Right kidney (tissue), 9 donors: ENCODE data around the gene POPDC2.
A peak's percentile ranks its signal among the peaks of the same experiment; 100 is the strongest.
"Not testable (repeated sequence)": the region's sequence is repeated elsewhere in the genome, so short reads cannot be mapped to it uniquely, and the experiment has no call there.

Source experiments
- DNase-seq: peaks from one replicate; pipeline ENCODE4 v3.0.0-alpha.2; 2016
- long read RNA-seq, 8 donors: transcript quantifications; one replicate each; lab custom pipeline, GENCODE V29; 2026

POPDC2 gene, protein sequence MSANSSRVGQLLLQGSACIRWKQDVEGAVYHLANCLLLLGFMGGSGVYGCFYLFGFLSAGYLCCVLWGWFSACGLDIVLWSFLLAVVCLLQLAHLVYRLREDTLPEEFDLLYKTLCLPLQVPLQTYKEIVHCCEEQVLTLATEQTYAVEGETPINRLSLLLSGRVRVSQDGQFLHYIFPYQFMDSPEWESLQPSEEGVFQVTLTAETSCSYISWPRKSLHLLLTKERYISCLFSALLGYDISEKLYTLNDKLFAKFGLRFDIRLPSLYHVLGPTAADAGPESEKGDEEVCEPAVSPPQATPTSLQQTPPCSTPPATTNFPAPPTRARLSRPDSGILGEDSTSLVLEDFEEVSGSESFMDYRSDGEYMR
- long read RNA-seq, donor 1, partial matches to known transcripts, result 0 of 22 reads
- long read RNA-seq, donor 1, other reads (novel, unspliced or antisense), result 21 of 22 reads
- long read RNA-seq, donor 2, partial matches to known transcripts, result 0 of 8 reads
- long read RNA-seq, donor 2, other reads (novel, unspliced or antisense), result 8 of 8 reads
- long read RNA-seq, donor 3, partial matches to known transcripts, result 0 of 1 reads
- long read RNA-seq, donor 3, other reads (novel, unspliced or antisense), result 0 of 1 reads
- long read RNA-seq, donor 4, result 0 reads
- long read RNA-seq, donor 5, result 0 reads
- long read RNA-seq, donor 6, result 0 reads
- long read RNA-seq, donor 7, partial matches to known transcripts, result 0 of 17 reads
- long read RNA-seq, donor 7, other reads (novel, unspliced or antisense), result 17 of 17 reads
- long read RNA-seq, donor 8, result 0 reads

DNA sequence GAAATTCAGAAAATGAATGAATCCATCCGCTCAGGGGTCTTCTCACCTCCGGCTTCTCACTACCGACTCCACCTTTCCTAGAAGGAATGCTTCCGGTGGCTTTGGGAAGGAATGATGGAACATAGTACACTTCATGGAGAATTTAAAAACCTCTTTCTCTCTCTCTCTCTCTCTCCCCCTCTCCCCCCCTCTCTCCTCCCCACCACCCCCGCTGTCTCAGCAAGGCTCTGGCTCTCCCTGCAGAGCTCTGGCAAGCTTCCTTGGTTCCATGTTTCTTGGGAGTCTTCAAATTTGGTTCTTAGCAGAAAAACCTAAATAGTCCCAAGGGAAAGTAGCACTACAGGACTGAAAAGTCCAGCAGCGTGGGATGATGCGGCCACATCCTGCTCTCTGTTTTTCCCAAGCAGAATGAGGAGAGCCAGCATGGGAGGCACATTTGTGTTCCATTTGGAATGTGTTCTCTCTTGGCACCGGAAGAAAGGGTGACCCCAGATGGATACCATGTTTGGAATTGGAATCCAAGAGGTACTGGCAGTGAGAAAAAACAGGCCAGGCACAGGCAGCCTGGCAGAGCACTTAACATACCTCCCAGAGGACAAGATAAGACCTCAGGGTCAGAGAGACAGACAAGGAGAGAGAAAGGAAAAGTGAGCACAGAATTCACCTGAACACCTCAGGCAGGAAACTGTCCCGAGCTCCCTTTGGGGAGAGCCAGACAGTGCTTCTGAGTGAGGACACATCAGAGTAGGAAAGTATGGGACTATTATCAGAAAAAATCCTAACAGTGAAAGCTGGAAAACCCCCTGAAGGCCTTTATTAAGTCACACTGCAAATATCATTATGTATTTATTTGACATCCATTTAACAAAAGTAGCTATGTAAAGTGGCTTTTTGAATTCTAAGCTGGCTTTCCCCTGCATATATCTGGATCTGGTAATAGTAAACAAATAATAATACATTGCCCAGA, at the start of gene POPDC2:
Gene POPDC2, minus strand, starts transcription at position 116 of the 967 bp plus-strand sequence. CDS start 166 bp downstream, outside the sequence.
- DNase-seq, result no peak

DNA sequence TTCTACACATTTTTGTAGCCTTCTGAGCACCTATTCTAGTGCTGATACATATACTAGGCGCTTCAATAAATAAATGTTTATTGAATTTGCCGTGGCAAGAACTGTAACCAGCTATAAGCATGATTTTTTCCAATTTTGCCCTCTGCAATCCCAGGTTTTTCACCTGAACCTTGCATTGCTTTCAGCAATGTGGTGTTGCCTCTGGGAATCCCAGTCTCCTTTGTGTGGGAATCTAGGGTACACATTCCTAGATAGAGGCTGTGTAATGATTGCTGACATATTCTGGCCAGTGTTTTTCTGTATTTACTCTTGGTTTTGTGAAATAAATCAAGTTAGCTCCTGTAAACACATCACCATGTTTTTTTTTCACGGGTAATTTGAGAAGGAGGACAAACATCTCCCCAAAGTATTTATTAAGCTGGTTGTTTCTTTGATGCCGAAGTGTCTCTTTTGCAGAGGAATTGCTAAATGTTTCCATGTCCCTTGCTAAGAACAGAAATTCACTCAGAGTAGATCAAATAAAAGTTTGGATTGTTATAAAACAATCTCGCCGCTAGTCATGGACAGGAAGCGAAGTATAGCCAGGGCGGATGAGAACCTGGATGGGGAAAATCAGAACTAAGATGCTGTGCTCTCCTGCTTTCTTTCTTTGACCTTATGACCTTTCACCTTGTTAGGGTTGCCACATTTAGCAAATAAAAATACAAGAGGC, 43.6 kb upstream of the POPDC2 start:
- DNase-seq, result peak; percentile 52

DNA sequence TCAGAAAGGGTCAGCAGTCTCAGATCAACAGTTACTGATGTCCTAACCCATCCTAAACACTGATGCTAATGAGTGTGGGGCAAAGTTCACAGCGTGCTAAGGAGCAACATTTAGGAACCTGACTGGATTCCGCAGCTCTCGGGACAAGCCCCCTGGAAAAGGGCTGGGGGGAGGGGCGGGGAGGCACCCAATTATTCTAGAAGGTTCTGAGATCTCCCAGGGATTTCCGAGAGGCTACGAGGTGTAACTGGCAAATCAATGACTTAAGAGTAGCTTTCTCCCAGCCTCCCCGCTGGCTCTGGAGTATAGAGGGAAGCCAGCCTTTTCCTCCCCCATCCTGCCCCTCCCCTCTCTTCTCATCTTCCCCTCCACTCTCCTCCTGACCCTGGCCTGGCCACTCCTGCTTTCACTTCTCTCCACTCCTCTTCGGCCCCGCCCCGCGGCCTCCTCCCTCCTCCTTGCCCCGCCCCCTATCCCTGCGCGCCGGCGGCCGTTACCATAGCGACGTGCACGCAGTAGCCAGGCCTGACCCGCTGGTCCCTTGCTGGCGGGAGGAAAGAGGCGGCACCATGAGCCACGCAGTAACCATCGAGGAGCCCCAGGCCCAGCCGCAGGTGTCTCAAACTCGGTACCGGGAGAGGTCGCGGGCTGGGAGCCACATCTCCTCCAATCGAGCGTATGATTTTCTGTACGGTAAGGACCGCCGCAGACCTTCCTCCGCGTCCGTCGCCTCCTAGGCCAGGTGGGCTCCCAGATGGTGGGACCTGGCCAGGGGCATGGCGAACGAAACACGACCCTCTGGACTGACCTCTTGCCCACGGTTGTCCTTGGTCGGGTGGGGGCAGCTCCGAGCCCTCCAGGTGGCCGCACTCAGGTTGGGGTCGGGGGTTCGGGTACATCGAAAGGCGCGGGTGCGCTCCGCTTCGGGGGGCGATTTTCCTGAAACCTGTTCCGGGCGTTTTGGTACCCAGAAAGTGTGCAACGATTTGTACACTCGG, 42.4 kb upstream of the POPDC2 start, which contains the start of gene CFAP91:
Gene CFAP91, plus strand, starts transcription at position 493 of the 998 bp plus-strand sequence. Its CDS starts 77 bp downstream, at position 570.
- DNase-seq, result peak; percentile 79

DNA sequence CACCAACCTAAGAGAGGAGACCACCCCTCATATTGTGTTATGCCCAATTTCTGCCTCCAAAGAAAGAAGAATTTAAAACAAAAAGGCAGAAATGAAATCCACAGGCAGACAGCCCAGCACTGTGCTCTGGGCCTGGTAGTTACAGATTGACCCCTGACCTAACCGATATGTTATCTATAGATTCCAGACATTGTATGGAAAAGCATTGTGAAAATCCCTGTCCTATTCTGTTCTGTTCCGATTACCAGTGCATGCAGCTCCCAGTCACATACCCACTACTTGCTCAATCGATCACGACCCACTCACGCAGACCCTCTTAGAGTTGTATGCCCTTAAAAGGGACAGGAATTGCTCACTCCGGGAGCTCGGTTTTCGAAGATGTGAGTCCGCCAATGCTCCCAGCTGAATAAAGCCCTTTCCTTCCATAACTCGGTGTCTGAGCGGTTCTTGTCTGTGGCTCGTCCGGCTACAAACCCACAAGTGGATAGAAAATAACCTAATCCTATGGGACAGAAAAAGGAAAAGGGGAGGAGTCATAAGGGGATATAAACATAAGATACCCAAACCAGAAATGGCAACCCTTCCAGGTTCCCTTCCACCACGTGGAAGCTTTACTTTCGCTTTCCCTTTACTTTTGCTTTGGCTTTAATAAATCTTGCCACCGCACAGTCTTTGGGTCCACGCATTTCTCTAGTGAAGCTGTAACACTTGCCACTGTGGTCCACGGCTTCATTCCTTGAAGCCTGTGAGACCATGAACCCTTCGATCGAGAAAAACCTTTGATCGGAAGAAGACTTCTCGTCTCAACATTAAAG, 40.7 kb upstream of the POPDC2 start:
- no peak for DNase-seq

DNA sequence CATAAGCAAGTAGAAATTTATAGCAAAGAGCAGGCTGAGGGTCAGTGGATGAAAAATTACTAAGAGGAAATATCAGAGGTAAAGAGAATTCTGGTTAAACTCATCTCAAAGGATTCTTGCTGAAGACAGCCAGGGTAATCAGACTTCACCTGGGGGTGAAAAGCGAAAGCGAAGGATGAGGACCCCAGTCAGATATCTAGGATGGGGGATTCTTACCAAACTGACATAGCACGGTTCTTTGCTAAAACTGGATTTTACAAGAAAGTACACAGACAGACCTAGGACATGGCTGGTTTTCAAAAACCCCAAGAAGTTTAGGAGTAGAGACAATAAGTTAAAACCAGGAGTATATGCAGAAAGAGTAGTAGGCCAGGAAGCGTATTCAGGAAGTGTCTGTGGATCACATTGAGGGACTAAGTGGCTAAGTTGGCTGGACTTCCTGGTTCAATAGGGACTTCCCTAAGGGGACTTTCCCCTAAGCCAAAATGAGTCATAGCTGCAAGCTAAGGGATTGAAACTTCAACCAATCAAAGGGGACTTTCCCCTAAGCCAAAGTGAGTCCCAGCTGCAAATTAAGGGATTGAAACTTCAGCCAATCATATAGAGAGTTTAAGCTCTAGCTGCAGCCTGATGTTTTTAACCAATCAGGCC, 40.0 kb upstream of the POPDC2 start:
- DNase-seq, result no peak

DNA sequence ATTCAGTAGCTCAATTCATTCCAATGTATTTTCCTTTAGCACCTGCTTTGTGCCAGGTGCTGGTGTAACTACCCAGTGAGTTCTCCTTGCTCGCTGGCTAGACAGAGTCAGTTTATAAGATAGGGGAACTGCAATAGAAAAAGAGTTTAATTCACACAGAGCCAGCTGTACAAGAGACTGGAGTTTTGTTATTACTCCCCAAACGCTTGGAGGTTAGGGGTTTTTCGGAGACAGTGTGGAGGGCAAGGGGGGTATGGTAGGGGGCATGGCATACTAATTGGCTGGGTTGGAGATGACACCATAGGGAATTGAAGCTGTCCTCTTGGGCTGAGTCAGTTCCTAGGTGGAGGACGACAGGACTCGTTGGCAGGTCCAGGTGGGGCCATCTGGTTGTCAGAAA, 37.0 kb upstream of the POPDC2 start:
- DNase-seq, result no peak

DNA sequence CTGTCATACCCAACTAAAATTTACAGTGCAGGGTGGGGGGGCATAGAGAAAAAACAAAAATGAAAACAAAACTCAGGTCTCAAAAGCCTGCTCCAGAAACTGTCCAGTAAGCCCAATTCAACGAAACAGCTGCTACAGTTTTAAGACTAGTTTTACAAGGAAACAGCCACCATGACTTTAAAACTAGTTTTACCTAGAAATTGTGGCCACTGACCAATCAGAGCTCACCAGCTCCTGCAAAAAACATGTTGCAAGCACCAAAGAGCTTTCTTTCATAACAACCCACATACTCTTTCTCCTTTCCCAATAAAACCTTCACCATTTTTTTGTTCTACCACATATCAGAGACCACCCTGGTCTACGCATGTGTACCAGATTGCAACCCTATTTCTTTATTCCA, 35.1 kb upstream of the POPDC2 start:
- DNase-seq, result no peak

DNA sequence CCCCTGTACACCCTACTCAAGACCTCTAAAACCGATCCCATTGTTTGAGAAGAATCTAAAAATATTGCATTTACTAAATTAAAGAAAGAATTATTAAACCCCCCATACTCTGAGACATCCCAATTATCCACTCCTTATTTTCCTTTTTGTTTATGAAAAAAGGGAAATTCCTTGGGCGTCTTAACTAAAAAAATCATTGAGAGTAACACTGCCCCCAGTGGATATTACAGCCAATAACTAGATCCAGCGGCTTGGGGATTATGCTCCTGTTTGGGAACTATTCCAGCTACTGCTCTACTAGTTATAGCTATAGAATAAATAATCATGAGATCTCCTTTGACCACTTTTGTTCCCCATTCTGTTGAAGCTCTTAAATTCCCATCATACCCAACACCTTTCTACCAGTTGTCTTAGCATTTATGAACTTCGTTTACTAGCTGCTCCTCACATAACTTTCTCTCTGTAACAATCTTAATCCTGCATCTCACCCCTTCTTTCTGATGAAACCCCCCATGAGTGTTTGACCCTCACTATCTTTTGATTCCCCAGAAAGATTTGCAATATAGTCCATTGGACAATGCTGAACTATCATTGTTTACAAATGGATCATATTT, 29.8 kb upstream of the POPDC2 start:
- no peak for DNase-seq

DNA sequence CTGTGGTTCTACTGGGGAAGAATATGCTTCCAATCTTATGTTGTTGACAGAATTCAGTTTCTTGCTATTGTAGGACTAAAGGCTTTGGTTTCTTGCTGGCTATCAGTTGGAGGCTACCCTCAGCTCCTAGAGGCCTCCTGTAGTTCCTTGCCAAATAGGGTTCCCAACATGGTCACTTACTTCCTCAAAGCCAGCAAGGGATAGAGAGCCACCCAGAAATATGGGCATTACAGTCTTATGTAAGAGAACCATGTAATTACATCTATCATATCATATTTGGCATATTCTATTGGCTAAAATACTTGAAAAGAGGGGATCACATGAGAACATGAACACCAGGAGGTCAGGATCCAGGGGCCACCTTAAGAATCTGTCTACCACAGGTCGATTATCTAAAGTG, 23.0 kb upstream of the POPDC2 start:
- no peak for DNase-seq

DNA sequence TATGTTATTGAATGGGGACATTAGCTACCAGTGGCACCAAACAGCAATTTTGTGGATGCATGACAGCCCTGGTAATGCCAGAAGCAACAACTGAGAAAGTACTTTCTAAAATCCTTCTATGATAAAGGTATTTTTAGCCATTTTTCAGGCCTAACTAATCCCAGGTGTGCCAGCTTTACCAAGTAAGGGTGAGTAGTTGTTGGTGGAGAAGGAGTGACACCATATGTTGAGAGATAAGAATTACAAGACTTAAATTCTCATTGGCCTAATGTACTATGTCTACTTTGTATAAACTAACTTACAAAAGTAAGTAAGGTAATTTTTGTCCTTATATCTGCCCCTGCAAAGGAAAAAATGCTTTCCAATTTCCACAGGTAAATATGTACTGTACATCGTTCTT, 20.9 kb upstream of the POPDC2 start:
- DNase-seq, result no peak

DNA sequence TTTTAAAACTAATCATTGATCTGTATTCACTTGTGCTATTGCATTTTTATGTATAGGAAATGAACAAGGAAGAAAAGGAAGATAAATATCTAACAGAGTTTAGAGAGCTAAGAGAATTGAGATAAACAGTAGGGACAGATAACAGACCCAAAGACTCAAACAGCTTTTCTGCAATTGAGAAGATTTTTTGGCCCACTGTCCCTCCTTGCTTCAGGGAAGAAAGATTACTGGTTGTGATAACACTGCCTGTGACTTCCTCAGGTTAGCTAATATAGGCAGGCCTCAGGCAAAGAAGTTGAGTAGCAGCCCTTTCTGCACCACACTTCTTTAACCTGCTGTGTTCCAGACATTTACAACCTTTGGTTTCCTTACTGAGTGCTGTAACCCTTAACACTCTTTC, 19.5 kb upstream of the POPDC2 start:
- DNase-seq, result no peak

DNA sequence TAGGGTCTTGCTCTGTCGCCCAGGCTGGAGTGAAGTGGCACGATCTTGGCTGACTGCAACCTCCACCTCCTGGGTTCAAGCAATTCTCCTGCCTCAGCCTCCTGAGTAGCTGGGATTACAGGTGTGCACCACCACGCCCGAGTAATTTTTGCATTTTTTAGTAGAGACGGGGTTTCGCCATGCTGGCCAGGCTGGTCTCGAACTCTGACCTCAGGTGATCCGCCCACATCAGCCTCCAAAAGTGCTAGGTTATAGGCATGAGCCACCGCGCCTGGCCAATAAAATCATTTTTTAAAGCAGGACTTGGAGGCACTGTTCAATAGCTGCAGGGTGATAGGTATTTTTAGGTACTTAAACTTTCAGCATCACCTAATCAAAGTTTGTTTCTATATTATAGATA, 17.8 kb upstream of the POPDC2 start:
- not testable (repeated sequence) for DNase-seq

DNA sequence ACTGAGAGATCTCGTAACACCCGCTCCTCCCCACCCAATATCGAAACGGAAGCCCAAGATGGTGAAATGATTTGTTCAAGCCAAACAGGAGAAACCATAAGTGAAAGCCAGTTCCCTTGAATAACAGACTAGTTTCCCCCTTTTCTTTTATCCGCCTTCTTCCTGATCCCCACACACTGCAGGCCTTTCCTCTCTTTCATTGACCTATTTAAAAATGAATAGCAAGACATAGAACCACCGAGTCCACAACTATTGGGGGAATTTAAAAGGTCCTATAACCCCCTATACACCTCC, 17.2 kb upstream of the POPDC2 start:
- no peak for DNase-seq

DNA sequence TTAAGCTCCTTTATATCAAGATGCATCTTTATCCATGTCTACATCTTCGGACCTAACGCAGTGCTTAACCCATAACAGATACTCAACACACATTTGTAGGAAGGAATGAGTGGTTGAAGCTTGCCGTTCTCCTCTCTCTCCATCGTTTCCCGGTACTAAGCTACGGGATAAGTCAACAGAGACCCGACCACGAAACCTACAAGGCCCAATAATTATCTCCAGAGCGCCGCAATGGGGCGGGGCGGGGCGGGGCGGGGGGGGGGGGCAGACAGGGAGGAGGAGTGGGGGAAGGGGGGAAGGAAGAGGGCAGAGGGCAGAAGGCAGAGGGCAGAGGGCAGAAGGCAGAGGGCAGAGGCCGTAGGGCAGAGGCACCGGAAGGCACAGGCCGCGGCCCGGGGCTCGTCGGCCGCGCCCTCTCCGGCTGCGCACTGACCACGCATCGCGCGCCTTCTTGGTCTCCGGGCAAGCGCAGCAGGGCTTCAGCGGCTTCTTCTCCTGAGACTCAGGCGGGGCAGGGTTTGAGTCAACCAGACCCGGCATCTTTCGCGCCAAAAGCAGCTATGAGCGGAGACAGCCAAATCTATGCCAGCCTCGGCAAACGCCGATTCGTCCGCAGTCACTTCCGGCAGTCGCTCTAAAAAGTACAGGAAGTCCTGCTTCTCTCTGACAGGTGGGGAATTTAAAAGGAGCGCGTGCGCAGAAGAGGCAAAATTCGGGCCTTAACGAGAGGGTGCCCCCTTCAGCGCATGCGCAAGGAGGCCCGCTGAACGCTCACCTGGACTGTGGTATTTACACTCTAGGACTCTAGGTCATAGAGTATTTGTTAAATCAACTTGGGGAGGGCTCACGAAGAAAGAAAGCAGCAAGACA, 16.6 kb upstream of the POPDC2 start, which contains the start of gene COX17:
Gene COX17, minus strand, starts transcription at position 636 of the 870 bp plus-strand sequence. Its CDS starts 96 bp downstream, at position 540.
- DNase-seq, result peak; percentile 88

DNA sequence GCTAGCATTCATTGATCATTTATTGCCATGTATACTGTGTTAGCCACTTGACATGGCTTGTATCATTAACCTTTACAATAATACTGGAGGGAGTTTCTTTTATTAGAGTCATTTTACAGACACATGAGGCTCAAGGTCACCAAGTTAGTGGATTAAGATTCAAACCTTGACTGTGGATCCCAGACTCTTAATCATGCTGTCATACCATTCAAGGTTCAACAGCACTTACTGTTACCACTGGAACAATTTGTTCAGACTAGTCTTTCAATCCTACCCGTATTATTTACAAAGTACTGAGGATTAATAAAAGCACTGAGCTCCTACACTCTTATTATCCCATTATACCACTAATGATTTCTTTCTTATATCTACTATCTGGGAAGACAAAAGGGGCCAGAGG, 15.6 kb upstream of the POPDC2 start:
- DNase-seq, result no peak

DNA sequence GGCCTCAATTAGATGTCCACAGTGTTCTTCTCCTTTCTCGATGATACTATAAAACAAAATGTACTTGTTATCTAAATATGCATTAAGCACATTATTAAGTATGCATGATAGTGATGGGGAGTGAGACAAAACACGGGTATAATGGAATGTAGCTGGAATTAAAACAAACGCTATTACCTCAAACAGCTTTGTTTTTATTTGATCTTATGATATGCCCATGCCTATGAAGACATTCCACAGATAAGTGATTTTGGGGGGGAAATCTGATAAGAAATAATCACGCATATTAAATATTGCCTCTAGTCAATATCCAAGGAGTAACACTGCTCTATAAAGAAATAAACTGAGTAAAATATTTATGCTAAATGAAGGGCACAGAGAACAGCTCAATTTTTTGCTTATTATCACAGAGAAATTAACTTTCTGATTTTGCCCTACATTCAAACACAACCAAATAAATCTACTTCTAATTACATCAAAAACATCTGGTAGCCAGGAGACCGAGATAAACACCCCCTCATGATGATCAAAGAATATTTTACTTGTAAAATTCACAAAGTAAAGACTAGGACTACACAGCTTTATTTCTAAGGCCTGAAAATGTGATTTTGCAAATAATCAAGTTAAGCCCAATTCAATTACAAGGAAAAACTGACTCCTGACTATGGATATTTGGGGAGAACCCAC, 14.9 kb upstream of the POPDC2 start:
- no peak for DNase-seq

DNA sequence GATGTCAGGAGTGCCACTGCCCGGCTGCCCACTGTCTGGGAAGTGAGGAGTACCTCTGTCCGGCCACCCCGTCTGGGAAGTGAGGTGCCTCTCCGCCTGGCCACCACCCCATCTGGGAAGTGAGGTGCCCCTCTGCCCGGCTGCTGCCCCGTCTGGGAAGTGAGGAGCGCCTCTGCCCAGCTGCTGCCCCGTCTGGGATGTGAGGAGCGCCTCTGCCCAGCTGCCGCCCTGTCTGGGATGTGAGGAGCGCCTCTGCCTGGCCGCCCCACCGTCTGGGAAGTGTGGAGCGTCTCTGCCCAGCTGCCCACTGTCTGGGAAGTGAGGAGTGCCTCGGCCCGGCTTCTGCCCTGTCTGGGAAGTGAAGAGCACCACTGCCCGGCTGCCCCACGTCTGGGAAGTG, 13.5 kb upstream of the POPDC2 start:
- no peak for DNase-seq
